AG04449 (cell line): ENCODE results near the gene TBC1D5.

ENCODE experiments used
- CTCF ChIA-PET: fragments of 350-600 bp; formaldehyde crosslinking; extraction: SDS; loops from one replicate; lab custom pipeline; 2021; ENCODE audit warnings: antibody characterized with exemption; lab: Yijun Ruan, JAX
- POLR2A ChIA-PET: fragments of 400-600, 350-600 bp; formaldehyde crosslinking; extraction: SDS; loops from one replicate; lab custom pipeline; 2020; ENCODE audit warnings: antibody characterized with exemption, inconsistent platforms; lab: Yijun Ruan, JAX
- DNase-seq: peaks from one replicate; pipeline ENCODE4 v3.0.0-alpha.2; 2010; ENCODE audit warnings: low read depth, low spot score
- H3K4me3 ChIP-seq: 2 replicates; pipeline ENCODE4 v1.5.1; 2011; ENCODE audit warnings: low read depth, mild to moderate bottlenecking, control low read depth, low read length
- CTCF ChIP-seq: IDR thresholded peaks from one replicate; pipeline ENCODE4 v1.5.1; 2011; ENCODE audit warnings: mild to moderate bottlenecking, moderate library complexity, low read length, control low read depth, inconsistent platforms; ENCODE audit not compliant: insufficient read depth; ENCODE audit errors: missing control alignments

TBC1D5 gene

GRCh38 chr3:17278006-17278405, 464.4 kb downstream of the TBC1D5 start:
- no peak overlapping the region for H3K4me3 ChIP-seq
- TF ChIP-seq CTCF = no peak
- POLR2A ChIA-PET = no interaction called here
- DNase-seq = no peak
- CTCF ChIA-PET = interaction anchor here (1.1 to 2.5 kb wide), 2 partner anchors 20 to 136 kb away, joined by 3 to 8 read pairs; no protein-coding TSS in a partner anchor

DNA sequence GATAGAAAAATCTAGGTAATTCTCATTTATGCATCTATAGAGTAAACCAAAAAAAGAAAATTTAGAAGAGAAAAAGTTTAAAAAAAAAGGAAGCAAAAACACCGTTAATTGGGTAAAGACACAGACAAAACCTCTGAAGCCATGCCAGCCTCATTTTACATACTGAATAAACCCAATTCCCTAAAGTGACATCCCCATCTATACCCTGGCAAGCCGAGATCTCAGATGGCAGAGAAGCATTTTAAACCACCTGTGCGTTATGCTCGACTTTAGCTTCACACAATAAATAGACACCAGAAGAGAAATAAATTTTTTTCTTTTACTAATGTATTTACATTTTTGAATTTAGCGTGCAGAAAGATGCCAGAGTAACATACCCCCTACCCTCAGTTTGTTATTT, 475.6 kb downstream of the TBC1D5 start:
- TF ChIP-seq CTCF = no peak
- DNase-seq = no peak
- no peak overlapping the region for H3K4me3 ChIP-seq
- ChIA-PET POLR2A (no interaction called here), CTCF (no interaction called here)

- no peak for DNase-seq
- no peak overlapping the region for H3K4me3 ChIP-seq
- no peak for TF ChIP-seq CTCF
- CTCF ChIA-PET = no interaction called here
- POLR2A ChIA-PET = no interaction called here
Measured at GRCh38 chr3:17261627-17262369, 480.6 kb downstream of the TBC1D5 start.

DNA sequence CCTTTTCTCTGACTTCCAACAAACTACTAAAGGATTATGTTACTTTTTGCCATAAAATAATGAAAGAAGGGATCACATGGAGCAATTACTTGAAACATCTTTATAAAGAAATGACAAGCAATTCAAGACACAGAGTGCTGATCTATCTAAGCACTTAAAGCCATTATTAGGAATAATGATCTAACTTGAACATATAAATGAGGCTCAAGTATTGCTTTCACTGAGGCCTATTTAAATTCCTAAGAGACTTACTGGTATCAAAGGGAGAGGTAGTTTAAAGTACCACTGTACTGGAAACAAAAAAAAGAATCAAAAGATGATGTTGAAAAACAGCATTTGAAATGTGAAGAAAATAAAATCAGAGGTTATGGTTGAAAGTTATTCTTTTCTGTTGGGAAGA, 482.2 kb downstream of the TBC1D5 start:
- H3K4me3 ChIP-seq = no peak overlapping the region
- no peak for DNase-seq
- ChIA-PET POLR2A (no interaction called here), CTCF (interaction anchor here (1.0 to 1.5 kb wide), 4 partner anchors 95 to 659 kb away, joined by 3 to 23 read pairs (median 4); no protein-coding TSS in a partner anchor)
- no peak for TF ChIP-seq CTCF

DNA sequence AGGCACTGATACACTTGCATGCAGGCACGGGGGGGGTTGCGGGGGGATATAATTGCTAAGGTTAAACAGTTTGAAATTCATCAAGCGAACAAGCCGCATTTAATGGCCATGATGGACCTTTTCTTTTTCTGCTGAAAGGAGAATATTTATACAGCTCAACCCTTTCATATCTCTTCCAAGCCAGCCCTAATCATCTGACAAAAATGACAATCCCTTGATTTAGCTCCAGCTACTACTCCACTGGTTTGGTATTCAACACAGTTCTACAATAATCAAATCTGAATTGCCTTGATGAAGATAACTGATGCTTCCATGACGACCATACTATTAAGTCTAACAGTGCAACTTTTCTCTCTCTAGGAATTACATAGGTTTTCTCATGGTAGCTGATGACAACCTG, 482.7 kb downstream of the TBC1D5 start:
- H3K4me3 ChIP-seq = no peak overlapping the region
- DNase-seq = no peak
- TF ChIP-seq CTCF = no peak
- CTCF ChIA-PET = interaction anchor here (0.6 to 1.5 kb wide), 6 partner anchors 95 to 659 kb away, joined by 3 to 23 read pairs (median 4); no protein-coding TSS in a partner anchor
- POLR2A ChIA-PET = no interaction called here

DNA sequence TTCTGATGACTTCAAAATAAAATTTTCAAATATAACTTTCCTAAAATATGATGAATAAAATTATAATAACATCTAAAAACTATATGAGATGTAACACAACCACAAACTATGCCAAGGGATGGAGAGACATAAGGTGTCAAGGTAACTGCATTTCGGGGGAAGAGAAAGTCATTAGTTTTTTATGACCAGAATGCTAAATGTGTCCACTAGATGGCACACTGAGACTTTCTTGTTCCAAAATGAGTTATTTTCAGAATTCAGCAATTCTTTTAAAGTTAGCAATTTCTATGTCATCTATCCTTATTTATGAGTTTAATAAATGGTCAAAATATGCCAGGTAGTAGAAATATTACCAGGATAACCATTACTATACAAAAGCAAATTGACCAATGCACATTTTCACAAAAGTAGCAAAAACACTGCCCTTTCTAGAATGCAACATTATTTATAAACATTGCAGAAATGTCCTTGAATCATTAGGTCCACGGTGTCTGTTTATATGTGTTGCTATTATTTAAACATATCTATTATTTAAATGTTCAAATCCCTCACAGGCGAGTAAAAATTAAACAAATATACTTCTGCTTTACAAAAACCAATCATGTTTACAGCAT, 483.5 kb downstream of the TBC1D5 start:
- ChIA-PET CTCF (interaction anchor here (0.6 to 6.0 kb wide), 11 partner anchors 10 to 658 kb away, joined by 3 to 41 read pairs (median 5); no protein-coding TSS in a partner anchor), POLR2A (no interaction called here)
- peak; percentile 57 for TF ChIP-seq CTCF
- DNase-seq = peak; percentile 7
- H3K4me3 ChIP-seq = no peak overlapping the region
